Measurements from ENCODE around the gene ATG5.

Gene ATG5

GRCh38 chr6:106170030-106170791 is 155.3 kb downstream of the ATG5 start:
- H3K27me3 ChIP-seq (ENCODE audit: insufficient read depth, low read length): no peaks in the 10 kb centered on the region
- no peak overlapping the region for H3K4me3 ChIP-seq (ENCODE audit: low read length)
- no peak overlapping the region for H3K27ac ChIP-seq (ENCODE audit: low read length)
- no peak overlapping the region for H3K9ac ChIP-seq (ENCODE audit: low read depth, low read length)
- H3K4me1 ChIP-seq (ENCODE audit: insufficient read depth, low read length): peaks cover 11% of the 10 kb centered on the region
- no peaks in the 10 kb centered on the region for H3K9me3 ChIP-seq (ENCODE audit: insufficient read depth, low read depth, low read length)
- H3K36me3 ChIP-seq (ENCODE audit: insufficient read depth, low read depth, low read length): no peaks in the 10 kb centered on the region

GRCh38 chr6:106169517-106169916 is 156.0 kb downstream of the ATG5 start:
- Histone ChIP-seq H3K4me1 (ENCODE audit: insufficient read depth, low read length) (peaks cover 11% of the 10 kb centered on the region), H3K9ac (ENCODE audit: low read depth, low read length) (no peak overlapping the region), H3K4me3 (ENCODE audit: low read length) (no peak overlapping the region)

GRCh38 chr6:106168097-106168888 is 157.3 kb downstream of the ATG5 start:
- Histone ChIP-seq H3K27ac (ENCODE audit: low read length) (no peak overlapping the region), H3K9ac (ENCODE audit: low read depth, low read length) (no peak overlapping the region), H3K4me3 (ENCODE audit: low read length) (no peak overlapping the region)

More at GRCh38 chr6:106169517-106169916, 156.0 kb downstream of the ATG5 start:
- H3K27me3 ChIP-seq (ENCODE audit: insufficient read depth, low read length): no peaks in the 10 kb centered on the region
- H3K9me3 ChIP-seq (ENCODE audit: insufficient read depth, low read depth, low read length): no peaks in the 10 kb centered on the region
- H3K36me3 ChIP-seq (ENCODE audit: insufficient read depth, low read depth, low read length): no peaks in the 10 kb centered on the region
- no peak overlapping the region for H3K27ac ChIP-seq (ENCODE audit: low read length)

GRCh38 chr6:106167096-106167814 is 158.3 kb downstream of the ATG5 start:
- no peak overlapping the region for H3K9ac ChIP-seq (ENCODE audit: low read depth, low read length)
- H3K4me3 ChIP-seq (ENCODE audit: low read length): 0 out of 2 replicates have a peak overlapping the region, but pooled peaks have one; percentile 14
- H3K9me3 ChIP-seq (ENCODE audit: insufficient read depth, low read depth, low read length): no peaks in the 10 kb centered on the region
- H3K36me3 ChIP-seq (ENCODE audit: insufficient read depth, low read depth, low read length): no peaks in the 10 kb centered on the region
- no peaks in the 10 kb centered on the region for H3K27me3 ChIP-seq (ENCODE audit: insufficient read depth, low read length)
- peaks cover 24% of the 10 kb centered on the region for H3K4me1 ChIP-seq (ENCODE audit: insufficient read depth, low read length)
- no peak overlapping the region for H3K27ac ChIP-seq (ENCODE audit: low read length)

More at GRCh38 chr6:106168097-106168888, 157.3 kb downstream of the ATG5 start:
- Histone ChIP-seq H3K36me3 (ENCODE audit: insufficient read depth, low read depth, low read length) (no peaks in the 10 kb centered on the region), H3K4me1 (ENCODE audit: insufficient read depth, low read length) (peaks cover 18% of the 10 kb centered on the region), H3K9me3 (ENCODE audit: insufficient read depth, low read depth, low read length) (no peaks in the 10 kb centered on the region), H3K27me3 (ENCODE audit: insufficient read depth, low read length) (no peaks in the 10 kb centered on the region)

- peaks cover 24% of the 10 kb centered on the region for H3K4me1 ChIP-seq (ENCODE audit: insufficient read depth, low read length)
- no peak overlapping the region for H3K4me3 ChIP-seq (ENCODE audit: low read length)
- H3K9ac ChIP-seq (ENCODE audit: low read depth, low read length): no peak overlapping the region
These were observed 159.6 kb downstream of the ATG5 start for GRCh38 chr6:106165885-106166485.

DNA sequence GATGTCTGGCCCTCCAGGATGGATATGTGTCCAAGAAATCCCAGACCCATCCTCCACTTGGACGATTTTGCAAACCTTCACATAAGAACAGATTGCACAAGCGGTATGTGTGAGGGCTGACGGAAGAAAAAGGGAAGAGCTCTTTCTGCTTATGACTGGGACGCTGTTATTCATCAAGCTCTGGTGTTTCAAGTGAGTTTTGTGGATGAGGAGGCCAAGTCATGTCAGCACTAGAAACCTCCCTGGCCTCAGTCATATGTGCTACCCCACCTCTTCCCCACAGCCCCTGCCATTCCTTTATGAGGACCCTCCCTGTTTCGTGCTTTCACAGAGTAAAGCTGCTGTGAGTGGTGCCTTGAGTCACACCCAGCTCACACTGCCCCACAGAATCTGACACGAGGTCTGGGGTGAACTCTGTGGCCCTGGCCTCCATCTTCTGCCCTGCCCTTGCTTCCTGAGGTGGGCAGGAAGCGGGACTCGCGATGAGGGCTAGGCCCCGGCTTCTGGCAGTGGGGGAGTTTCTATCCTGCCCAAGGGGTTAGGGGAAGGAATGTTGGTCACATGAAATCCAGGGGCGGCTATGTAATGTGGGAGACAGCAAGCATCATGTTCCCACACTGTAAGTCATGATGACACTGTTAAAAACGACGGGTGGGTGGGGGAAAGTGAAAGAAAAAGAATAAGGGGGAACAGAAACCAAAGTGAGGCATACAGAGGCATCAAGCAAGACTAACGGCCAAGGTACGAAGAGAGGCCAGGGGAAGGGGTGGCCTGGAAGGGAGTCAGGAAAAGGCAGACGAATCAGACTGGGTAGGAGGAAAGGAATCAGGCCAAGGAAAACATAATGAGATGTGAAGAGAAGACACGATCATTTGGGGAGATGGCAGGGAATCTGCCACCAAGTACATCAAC is 161.3 kb downstream of the ATG5 start:
- H3K9ac ChIP-seq (ENCODE audit: low read depth, low read length): no peak overlapping the region

More at GRCh38 chr6:106165885-106166485, 159.6 kb downstream of the ATG5 start:
- no peak overlapping the region for H3K27ac ChIP-seq (ENCODE audit: low read length)
- H3K27me3 ChIP-seq (ENCODE audit: insufficient read depth, low read length): no peaks in the 10 kb centered on the region
- no peaks in the 10 kb centered on the region for H3K9me3 ChIP-seq (ENCODE audit: insufficient read depth, low read depth, low read length)
- H3K36me3 ChIP-seq (ENCODE audit: insufficient read depth, low read depth, low read length): no peaks in the 10 kb centered on the region

DNA sequence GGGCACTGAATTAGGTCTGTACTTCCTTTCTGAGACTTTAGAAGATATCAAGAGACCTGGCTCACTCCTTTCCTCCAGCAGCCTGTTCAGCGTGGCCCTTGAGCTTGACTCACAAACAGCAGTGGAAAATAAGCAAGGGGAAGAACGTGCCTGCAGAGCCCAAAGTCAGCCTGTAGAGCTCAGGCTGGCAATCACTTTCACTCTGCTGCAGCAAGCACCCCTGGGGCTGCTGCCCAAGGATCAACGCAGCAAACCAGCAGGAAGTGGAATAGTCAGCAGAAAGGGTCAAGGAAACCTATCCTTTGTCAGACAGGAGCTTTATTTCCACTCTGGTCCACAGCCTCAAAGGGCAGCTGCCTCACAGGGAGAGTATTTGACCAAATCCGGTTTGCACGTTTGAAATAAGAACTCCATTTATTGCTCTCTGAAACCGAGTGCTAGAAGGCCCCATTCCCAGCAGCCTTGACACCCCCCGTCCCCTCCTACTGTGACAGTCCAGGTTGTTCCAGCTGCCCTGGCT is 162.1 kb downstream of the ATG5 start:
- Histone ChIP-seq H3K27ac (ENCODE audit: low read length) (no peak overlapping the region), H3K4me1 (ENCODE audit: insufficient read depth, low read length) (peaks cover 20% of the 10 kb centered on the region), H3K4me3 (ENCODE audit: low read length) (no peak overlapping the region), H3K36me3 (ENCODE audit: insufficient read depth, low read depth, low read length) (no peaks in the 10 kb centered on the region), H3K27me3 (ENCODE audit: insufficient read depth, low read length) (no peaks in the 10 kb centered on the region), H3K9ac (ENCODE audit: low read depth, low read length) (no peak overlapping the region), H3K9me3 (ENCODE audit: insufficient read depth, low read depth, low read length) (no peaks in the 10 kb centered on the region)

More for the DNA sequence above, 161.3 kb downstream of the ATG5 start:
- no peaks in the 10 kb centered on the region for H3K27me3 ChIP-seq (ENCODE audit: insufficient read depth, low read length)
- no peak overlapping the region for H3K27ac ChIP-seq (ENCODE audit: low read length)
- peaks cover 20% of the 10 kb centered on the region for H3K4me1 ChIP-seq (ENCODE audit: insufficient read depth, low read length)
- no peaks in the 10 kb centered on the region for H3K36me3 ChIP-seq (ENCODE audit: insufficient read depth, low read depth, low read length)
- no peak overlapping the region for H3K4me3 ChIP-seq (ENCODE audit: low read length)
- no peaks in the 10 kb centered on the region for H3K9me3 ChIP-seq (ENCODE audit: insufficient read depth, low read depth, low read length)

GRCh38 chr6:106162921-106163320 is 162.6 kb downstream of the ATG5 start:
- Histone ChIP-seq H3K4me1 (ENCODE audit: insufficient read depth, low read length) (peaks cover 20% of the 10 kb centered on the region), H3K9ac (ENCODE audit: low read depth, low read length) (no peak overlapping the region)

DNA sequence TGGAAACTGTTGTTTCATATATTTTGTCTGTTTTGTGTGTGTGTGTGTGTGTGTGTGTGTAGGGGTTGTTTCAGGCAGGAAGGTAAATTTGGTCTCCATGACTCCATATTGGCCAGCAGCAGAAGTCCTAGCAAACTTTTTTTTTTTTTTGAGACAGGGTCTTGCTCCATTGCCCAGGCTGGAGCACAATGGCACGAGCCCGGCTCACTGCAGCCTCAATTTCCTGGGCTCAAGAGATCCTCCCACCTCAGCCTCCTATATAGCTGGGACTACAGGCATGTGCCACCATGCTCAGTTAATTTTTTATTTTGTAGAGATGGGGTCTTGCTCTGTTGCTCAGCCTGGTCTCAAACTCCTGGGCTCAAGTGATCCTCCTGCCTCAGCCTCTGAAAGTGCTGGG is 163.7 kb downstream of the ATG5 start:
- Histone ChIP-seq H3K4me1 (ENCODE audit: insufficient read depth, low read length) (peaks cover 13% of the 10 kb centered on the region; the same call in 1 of the 2 replicates), H3K36me3 (ENCODE audit: insufficient read depth, low read depth, low read length) (no peaks in the 10 kb centered on the region), H3K9me3 (ENCODE audit: insufficient read depth, low read depth, low read length) (no peaks in the 10 kb centered on the region), H3K27ac (ENCODE audit: low read length) (no peak overlapping the region), H3K9ac (ENCODE audit: low read depth, low read length) (no peak overlapping the region), H3K4me3 (ENCODE audit: low read length) (no peak overlapping the region), H3K27me3 (ENCODE audit: insufficient read depth, low read length) (no peaks in the 10 kb centered on the region)

More at GRCh38 chr6:106162921-106163320, 162.6 kb downstream of the ATG5 start:
- Histone ChIP-seq H3K27me3 (ENCODE audit: insufficient read depth, low read length) (no peaks in the 10 kb centered on the region), H3K9me3 (ENCODE audit: insufficient read depth, low read depth, low read length) (no peaks in the 10 kb centered on the region), H3K4me3 (ENCODE audit: low read length) (no peak overlapping the region), H3K27ac (ENCODE audit: low read length) (no peak overlapping the region), H3K36me3 (ENCODE audit: insufficient read depth, low read depth, low read length) (no peaks in the 10 kb centered on the region)

DNA sequence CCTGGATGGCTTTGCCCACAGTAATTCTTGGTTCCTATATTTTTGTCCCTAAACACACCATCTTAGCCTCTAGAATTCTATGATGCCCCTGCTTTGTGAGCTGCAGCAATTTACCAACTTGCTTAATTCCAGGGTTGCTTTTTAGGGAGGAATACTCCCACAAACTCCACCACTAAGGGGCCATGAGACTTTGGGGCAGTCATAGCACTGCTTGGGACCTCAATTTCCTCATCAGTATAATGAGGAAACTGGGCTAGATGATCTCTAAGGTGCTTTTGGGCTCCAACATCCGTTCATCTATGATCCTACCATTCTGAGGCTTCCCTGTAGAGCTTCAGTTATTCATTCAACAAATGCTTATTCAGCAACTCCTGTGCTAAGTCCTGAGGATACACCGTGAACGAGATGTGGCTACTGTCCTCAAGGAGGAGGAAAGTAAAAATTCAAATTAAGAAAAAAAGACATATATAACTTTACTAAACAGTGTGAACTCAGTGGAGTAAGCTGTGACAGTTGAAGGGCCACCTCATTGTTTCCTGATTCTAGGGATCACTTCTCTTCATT is 164.2 kb downstream of the ATG5 start:
- no peaks in the 10 kb centered on the region for H3K36me3 ChIP-seq (ENCODE audit: insufficient read depth, low read depth, low read length)
- no peak overlapping the region for H3K9ac ChIP-seq (ENCODE audit: low read depth, low read length)
- H3K4me3 ChIP-seq (ENCODE audit: low read length): no peak overlapping the region
- H3K27ac ChIP-seq (ENCODE audit: low read length): no peak overlapping the region
- no peaks in the 10 kb centered on the region for H3K9me3 ChIP-seq (ENCODE audit: insufficient read depth, low read depth, low read length)
- peaks cover 13% of the 10 kb centered on the region; the same call in 1 of the 2 replicates for H3K4me1 ChIP-seq (ENCODE audit: insufficient read depth, low read length)
- H3K27me3 ChIP-seq (ENCODE audit: insufficient read depth, low read length): no peaks in the 10 kb centered on the region

Measured in iPS-20b (cell line).